CD4-positive, alpha-beta T cell (primary cell): ENCODE results near the gene DCST2. TPM values are rescaled to one million over a fixed set of nuclear protein-coding genes. Genes with fewer than 3 reads are reported as not detected.
A peak's percentile ranks its signal among the peaks of the same experiment; 100 is the strongest.

ENCODE experiments used
- ATAC-seq: fragments of 200-7000 bp; cut with Tn5 transposase; one replicate; pipeline ENCODE4 v1.10.0; 2022; ENCODE audit warnings: mild to moderate bottlenecking; ENCODE audit not compliant: poor library complexity
- CTCF ChIA-PET: fragments of 350-600 bp; sonication (Branson Sonifier 250); formaldehyde crosslinking; loops from one replicate; lab custom pipeline; 2021; ENCODE audit warnings: antibody characterized with exemption, inconsistent platforms; lab: Charles Lee
- POLR2A ChIA-PET: fragments of 350-600 bp; sonication (Branson Sonifier 250); formaldehyde crosslinking; loops from one replicate; lab custom pipeline; 2021; ENCODE audit warnings: antibody characterized with exemption, inconsistent platforms; lab: Charles Lee
- DNase-seq, 14 experiments: peaks; one replicate each; pipeline ENCODE4 v3.0.0-alpha.2; 2013 to 2020; ENCODE audit warnings: mixed read lengths in 2 of 14
- H3K27ac ChIP-seq, 2 donors: one replicate each; pipeline versions ENCODE4 v1.5.1 to v1.7.0; 2013; ENCODE audit warnings: low read length in 2 of 2, low read depth in 1 of 2, mild to moderate bottlenecking in 1 of 2
- H3K27me3 ChIP-seq, 2 experiments: 1 replicate in 1 of 2; 2 replicates in 1 of 2; pipeline versions ENCODE4 v1.6.1 to v1.7.0; 2013; ENCODE audit warnings: low read length in 2 of 2, control low read depth in 1 of 2, mild to moderate bottlenecking in 1 of 2, moderate library complexity in 1 of 2; ENCODE audit not compliant: insufficient read depth in 2 of 2, control insufficient read depth in 1 of 2
- H3K36me3 ChIP-seq: one replicate; pipeline ENCODE4 v1.6.1; 2013; ENCODE audit warnings: low read length, control low read depth; ENCODE audit not compliant: insufficient read depth
- H3K4me1 ChIP-seq: one replicate; pipeline ENCODE4 v1.6.1; 2013; ENCODE audit warnings: low read length, control low read depth; ENCODE audit not compliant: insufficient read depth
- H3K4me3 ChIP-seq: one replicate; pipeline ENCODE4 v1.5.1; 2013; ENCODE audit warnings: mild to moderate bottlenecking, low read length, moderate library complexity
- H3K9me3 ChIP-seq, 2 experiments: 1 replicate in 1 of 2; 2 replicates in 1 of 2; pipeline versions ENCODE4 v1.6.1 to v1.7.0; 2013; ENCODE audit warnings: low read length in 2 of 2, mild to moderate bottlenecking in 2 of 2, control low read depth in 1 of 2, moderate library complexity in 1 of 2; ENCODE audit not compliant: control insufficient read depth in 1 of 2, insufficient read depth in 1 of 2
- H3K27ac Mint-ChIP-seq: one replicate; pipeline ENCODE4 v1.8.0; 2020; ENCODE audit warnings: mixed read lengths
- H3K27me3 Mint-ChIP-seq: one replicate; pipeline ENCODE4 v1.8.0; 2021; ENCODE audit warnings: mixed read lengths
- H3K36me3 Mint-ChIP-seq: one replicate; pipeline ENCODE4 v1.8.0; 2021; ENCODE audit warnings: low read depth, mixed read lengths
- H3K4me1 Mint-ChIP-seq: one replicate; pipeline ENCODE4 v1.8.0; 2021; ENCODE audit warnings: low read depth, mixed read lengths
- H3K4me3 Mint-ChIP-seq: one replicate; pipeline ENCODE4 v1.8.0; 2020; ENCODE audit warnings: mild to moderate bottlenecking, mixed read lengths
- H3K9me3 Mint-ChIP-seq: one replicate; pipeline ENCODE4 v1.8.0; 2020; ENCODE audit warnings: mixed read lengths
- CTCF ChIP-seq: fragments of 200-600 bp; IDR thresholded peaks from one replicate; pipeline ENCODE4 v1.8.0; 2022; ENCODE audit warnings: antibody characterized with exemption, mild to moderate bottlenecking
- intact Hi-C, 2 experiments: fragments of 100-400 bp; cut with DNase I in 1 of 2; cut with micrococcal nuclease in 1 of 2; formaldehyde crosslinking; loops; one replicate each; pipeline versions ENCODE4 v1.15.1 to v1.9.0; 2023 to 2025; cut with DNase I, micrococcal nuclease
- total RNA-seq, 174 experiments: library from RNA in 2 of 174; stranded (reverse) in 2 of 174; gene quantifications; one replicate each; pipeline ENCODE4 v1.2.3 and lab custom pipeline; 2021 to 2026

Gene DCST2
- total RNA-seq, 2 experiments from 2014 or later, result 1.4 to 2.2 TPM

GRCh38 chr1:155049651-155050559 is 16.3 kb upstream of the DCST2 start:
- no peaks in the 10 kb centered on the region for H3K9me3 Mint-ChIP-seq
- H3K36me3 ChIP-seq, result peaks cover 3% of the 10 kb centered on the region
- no peaks in the 10 kb centered on the region for H3K27me3 ChIP-seq
- intact Hi-C loops, result loop anchor here in 1 of 2 experiments (5.0 kb wide), 1 partner anchor 117 kb away; no protein-coding TSS in a partner anchor
- no peaks in the 10 kb centered on the region for H3K9me3 ChIP-seq
- ChIA-PET CTCF (interaction anchor here (0.9 to 3.6 kb wide), 5 partner anchors 11 to 30 kb away, joined by 3 to 29 read pairs (median 3); partner anchors contain the start of genes DCST1 and DCST2), POLR2A (interaction anchor here (1.0 to 2.4 kb wide), 9 partner anchors 12 to 113 kb away, joined by 3 to 10 read pairs (median 9); partner anchors contain the start of genes EFNA3, FLAD1 and PMVK)
- peaks cover 29% of the 10 kb centered on the region for H3K4me1 Mint-ChIP-seq
- peak overlapping the region; percentile 55 for H3K27ac Mint-ChIP-seq
- TF ChIP-seq CTCF, result no peak
- H3K27me3 Mint-ChIP-seq, result no peaks in the 10 kb centered on the region
- H3K4me3 ChIP-seq, result peak overlapping the region; percentile 87
- H3K4me3 Mint-ChIP-seq, result peak overlapping the region; percentile 91
- H3K4me1 ChIP-seq, result peaks cover 34% of the 10 kb centered on the region
- no peak for ATAC-seq
- H3K27ac ChIP-seq, result no peak overlapping the region
- H3K36me3 Mint-ChIP-seq, result no peaks in the 10 kb centered on the region
- DNase-seq, result peak in 1 of 14 experiments; percentile 18

DNA sequence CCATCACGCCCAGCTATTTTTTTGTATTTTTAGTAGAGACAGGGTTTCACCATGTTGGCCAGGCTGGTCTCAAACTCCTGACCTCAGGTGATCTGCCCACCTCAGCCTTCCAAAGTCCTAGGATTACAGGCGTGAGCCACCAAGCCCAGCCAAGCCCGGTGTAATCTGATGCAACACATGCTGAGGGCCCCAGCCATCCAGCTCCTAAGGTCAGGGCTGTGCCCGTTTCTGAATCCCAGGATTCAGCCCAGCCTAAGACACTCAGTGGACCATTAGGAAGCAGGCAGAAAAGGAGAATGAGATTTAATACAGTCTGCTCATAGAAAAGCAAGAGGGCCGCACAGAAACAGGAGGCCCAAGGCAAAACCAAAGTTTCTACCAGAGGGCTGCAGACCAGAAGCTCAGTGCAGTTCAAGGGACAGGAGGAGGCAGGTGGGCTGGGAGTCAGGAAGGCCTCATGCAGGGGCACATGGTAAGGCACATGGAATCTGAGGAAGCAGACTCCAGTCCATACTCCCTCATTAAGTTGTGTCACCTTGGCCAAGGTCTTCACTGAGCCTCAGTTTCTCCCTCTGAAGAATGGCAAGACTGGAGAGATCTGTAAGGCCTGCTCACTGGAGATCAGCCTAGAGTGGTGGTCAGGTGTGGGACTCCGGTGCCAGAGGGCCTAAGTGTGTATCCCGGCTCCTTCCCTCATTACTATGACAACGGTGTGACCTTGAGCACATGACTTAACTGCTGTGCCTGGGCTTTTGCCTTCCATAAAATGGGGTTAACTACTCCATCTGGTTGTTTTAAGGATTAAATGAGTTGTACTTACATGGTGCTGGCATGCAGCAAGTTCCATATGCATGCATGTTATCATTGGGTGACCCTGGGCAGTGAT is 15.1 kb upstream of the DCST2 start:
- no peak overlapping the region for H3K27ac ChIP-seq
- POLR2A ChIA-PET, result no interaction called here
- no peak for TF ChIP-seq CTCF
- Mint-ChIP-seq H3K27ac (no peak overlapping the region), H3K4me3 (peak overlapping the region; percentile 91), H3K36me3 (no peaks in the 10 kb centered on the region), H3K9me3 (no peaks in the 10 kb centered on the region), H3K27me3 (no peaks in the 10 kb centered on the region), H3K4me1 (peaks cover 35% of the 10 kb centered on the region)
- no peak for ATAC-seq
- CTCF ChIA-PET, result interaction anchor here (0.9 kb wide), 1 partner anchor 13 kb away, joined by 3 read pairs; no protein-coding TSS in a partner anchor
- DNase-seq, result no peak
- peaks cover 38% of the 10 kb centered on the region for H3K4me1 ChIP-seq
- H3K4me3 ChIP-seq, result no peak overlapping the region
- H3K27me3 ChIP-seq, result no peaks in the 10 kb centered on the region
- intact Hi-C loops, result loop anchor here in 1 of 2 experiments (5.0 kb wide), 1 partner anchor 119 kb away; no protein-coding TSS in a partner anchor
- no peaks in the 10 kb centered on the region for H3K36me3 ChIP-seq
- H3K9me3 ChIP-seq, result no peaks in the 10 kb centered on the region
